SU-DHL-6 (cell line): ENCODE results near the gene TREML2.

ENCODE experiments used
- CTCF ChIP-seq: fragments of 200-600 bp; sonication (generic); IDR thresholded peaks from one replicate; pipeline ENCODE4 v1.5.1; 2017; ENCODE audit warnings: antibody characterized with exemption, mild to moderate bottlenecking, low read length, moderate library complexity; ENCODE audit not compliant: insufficient read depth, poor library complexity, severe bottlenecking
- EZH2phosphoT487 ChIP-seq: fragments of 200-600 bp; sonication (generic), shearing (Covaris generic); conservative IDR thresholded peaks from 2 replicates; pipeline ENCODE4 v1.6.1; 2018; ENCODE audit warnings: mild to moderate bottlenecking, antibody characterized with exemption, low read length, moderate library complexity, mixed read lengths

GRCh38 chr6:41193884-41194283, 7.1 kb downstream of the TREML2 start:
- TF ChIP-seq CTCF (no peak), EZH2phosphoT487 (no peak)
